Transverse colon (tissue), 4 donors: ENCODE data around the gene RBM23.

Source experiments
- EP300 ChIP-seq: sonication (generic); formaldehyde crosslinking; IDR thresholded peaks from one replicate; pipeline ENCODE4 v1.6.1; 2017; ENCODE audit warnings: antibody characterized with exemption, low read depth
- POLR2A ChIP-seq: fragments of 450-650 bp; IDR thresholded peaks from one replicate; pipeline ENCODE4 v1.6.1; 2016; ENCODE audit warnings: antibody characterized with exemption, mild to moderate bottlenecking, moderate library complexity
- POLR2AphosphoS5 ChIP-seq, 3 donors: sonication (generic); formaldehyde crosslinking; IDR thresholded peaks; one replicate each; pipeline ENCODE4 v1.6.1; 2016; ENCODE audit warnings: antibody characterized with exemption in 3 of 3
- TF ChIP-seq, protein P1 (sequence below), 5 experiments: fragments of 200-600 bp in 3 of 5; fragments of 450-650 bp in 2 of 5; sonication (generic) in 3 of 5; IDR thresholded peaks; 1 replicate in 2 of 5; 2 replicates in 3 of 5; pipeline ENCODE4 v1.5.1; 2016 to 2017; ENCODE audit warnings: antibody characterized with exemption in 5 of 5, inconsistent platforms in 3 of 5, mild to moderate bottlenecking in 2 of 5, moderate library complexity in 1 of 5

DNA sequence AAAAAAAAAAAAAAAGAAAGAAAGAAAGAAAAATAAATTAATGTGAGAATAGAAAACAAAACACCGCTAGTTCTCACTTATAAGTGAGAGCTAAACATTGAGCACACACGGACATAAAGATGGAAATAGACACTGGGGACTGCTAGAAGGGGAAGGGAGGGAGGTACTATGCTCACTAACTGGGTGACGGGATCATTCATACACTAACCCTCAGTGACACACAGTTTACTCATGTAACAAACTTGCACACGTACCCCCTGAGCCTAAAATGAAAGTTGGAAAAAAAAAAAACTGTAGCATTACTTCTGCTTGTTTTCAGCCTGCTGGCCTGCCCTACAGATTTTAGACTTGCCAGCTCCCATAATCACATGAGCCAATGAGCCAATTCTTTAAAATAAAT lies 20.7 kb upstream of the RBM23 start:
- TF ChIP-seq, protein P1, sequence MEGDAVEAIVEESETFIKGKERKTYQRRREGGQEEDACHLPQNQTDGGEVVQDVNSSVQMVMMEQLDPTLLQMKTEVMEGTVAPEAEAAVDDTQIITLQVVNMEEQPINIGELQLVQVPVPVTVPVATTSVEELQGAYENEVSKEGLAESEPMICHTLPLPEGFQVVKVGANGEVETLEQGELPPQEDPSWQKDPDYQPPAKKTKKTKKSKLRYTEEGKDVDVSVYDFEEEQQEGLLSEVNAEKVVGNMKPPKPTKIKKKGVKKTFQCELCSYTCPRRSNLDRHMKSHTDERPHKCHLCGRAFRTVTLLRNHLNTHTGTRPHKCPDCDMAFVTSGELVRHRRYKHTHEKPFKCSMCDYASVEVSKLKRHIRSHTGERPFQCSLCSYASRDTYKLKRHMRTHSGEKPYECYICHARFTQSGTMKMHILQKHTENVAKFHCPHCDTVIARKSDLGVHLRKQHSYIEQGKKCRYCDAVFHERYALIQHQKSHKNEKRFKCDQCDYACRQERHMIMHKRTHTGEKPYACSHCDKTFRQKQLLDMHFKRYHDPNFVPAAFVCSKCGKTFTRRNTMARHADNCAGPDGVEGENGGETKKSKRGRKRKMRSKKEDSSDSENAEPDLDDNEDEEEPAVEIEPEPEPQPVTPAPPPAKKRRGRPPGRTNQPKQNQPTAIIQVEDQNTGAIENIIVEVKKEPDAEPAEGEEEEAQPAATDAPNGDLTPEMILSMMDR (IDR thresholded peaks at IDR 0.05) = no peak
- TF ChIP-seq EP300 (no peak), POLR2A (no peak), POLR2AphosphoS5 (IDR thresholded peaks at IDR 0.05) (no peak)
